Measurements from ENCODE around the gene CEP295NL. TPM values are rescaled to one million over a fixed set of nuclear protein-coding genes. Genes with fewer than 3 reads are reported as not detected.

CEP295NL gene
- total and polyA plus RNA-seq, 9 donors = 0.25 to 8.0 (median 4.4) TPM

DNA sequence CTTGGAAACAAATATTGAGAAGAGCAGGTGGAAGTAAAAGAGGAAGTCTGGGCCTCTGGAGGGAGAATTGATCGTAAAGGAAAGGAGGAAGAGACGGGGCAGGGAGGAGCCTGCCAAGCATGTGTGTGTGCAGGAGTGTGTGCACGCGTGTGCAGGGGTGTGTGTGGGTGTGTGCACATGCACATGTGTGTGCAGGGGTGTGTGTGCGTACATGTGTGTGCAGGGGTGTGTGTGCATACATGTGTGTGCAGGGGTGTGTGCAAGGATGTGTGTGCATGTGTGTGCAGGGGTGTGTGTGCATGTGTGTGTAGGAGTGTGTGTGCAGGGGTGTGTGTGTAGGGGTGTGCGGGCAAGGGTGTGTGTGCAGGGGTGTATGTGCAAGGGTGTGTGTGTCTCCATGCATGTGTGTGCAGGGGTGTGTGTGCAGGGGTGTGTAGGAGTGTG is 10.0 kb downstream of the CEP295NL start:
- DNase-seq = no peak
- Histone ChIP-seq H3K27me3 (no peaks in the 10 kb centered on the region), H3K36me3 (no peaks in the 10 kb centered on the region), H3K4me1 (ENCODE audit: insufficient read depth) (peaks cover 43% of the 10 kb centered on the region), H3K9me3 (no peaks in the 10 kb centered on the region), H3K4me3 (no peak overlapping the region), H3K27ac (no peak overlapping the region)
- TF ChIP-seq EP300 (IDR thresholded peaks at IDR 0.05) = no peak
- TF ChIP-seq, protein P1, sequence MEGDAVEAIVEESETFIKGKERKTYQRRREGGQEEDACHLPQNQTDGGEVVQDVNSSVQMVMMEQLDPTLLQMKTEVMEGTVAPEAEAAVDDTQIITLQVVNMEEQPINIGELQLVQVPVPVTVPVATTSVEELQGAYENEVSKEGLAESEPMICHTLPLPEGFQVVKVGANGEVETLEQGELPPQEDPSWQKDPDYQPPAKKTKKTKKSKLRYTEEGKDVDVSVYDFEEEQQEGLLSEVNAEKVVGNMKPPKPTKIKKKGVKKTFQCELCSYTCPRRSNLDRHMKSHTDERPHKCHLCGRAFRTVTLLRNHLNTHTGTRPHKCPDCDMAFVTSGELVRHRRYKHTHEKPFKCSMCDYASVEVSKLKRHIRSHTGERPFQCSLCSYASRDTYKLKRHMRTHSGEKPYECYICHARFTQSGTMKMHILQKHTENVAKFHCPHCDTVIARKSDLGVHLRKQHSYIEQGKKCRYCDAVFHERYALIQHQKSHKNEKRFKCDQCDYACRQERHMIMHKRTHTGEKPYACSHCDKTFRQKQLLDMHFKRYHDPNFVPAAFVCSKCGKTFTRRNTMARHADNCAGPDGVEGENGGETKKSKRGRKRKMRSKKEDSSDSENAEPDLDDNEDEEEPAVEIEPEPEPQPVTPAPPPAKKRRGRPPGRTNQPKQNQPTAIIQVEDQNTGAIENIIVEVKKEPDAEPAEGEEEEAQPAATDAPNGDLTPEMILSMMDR (IDR thresholded peaks at IDR 0.05) = no peak
- TF ChIP-seq POLR2A (IDR thresholded peaks at IDR 0.05) = no peak
- intact Hi-C loops (cut with DNase I) = no loop called here
- whole genome bisulfite sequencing, 3 donors = 78 to 81% (median 79%) methylated on average over 6 of the region's 6 CpGs

DNA sequence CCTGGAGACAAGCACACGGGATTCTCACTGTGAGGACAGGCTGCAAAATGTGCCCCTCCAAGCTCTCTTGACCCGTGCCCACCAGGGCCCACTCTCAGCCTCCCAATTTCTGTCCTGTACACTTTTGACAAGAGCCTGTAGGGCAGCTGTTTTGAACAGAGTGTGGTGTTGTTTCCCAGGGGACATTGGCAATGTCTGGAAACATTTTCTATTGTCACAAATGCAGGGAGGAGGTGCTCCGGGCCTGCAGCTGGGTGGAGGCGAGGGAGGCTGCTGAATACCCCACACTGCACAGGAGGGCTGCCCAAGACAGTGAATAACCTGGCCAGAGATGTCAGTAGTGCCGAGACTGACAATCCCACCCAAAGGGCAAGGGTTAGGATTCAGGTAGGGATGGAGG is 10.5 kb downstream of the CEP295NL start:
- intact Hi-C loops (cut with DNase I) = no loop called here
- no peak overlapping the region for H3K4me3 ChIP-seq
- H3K36me3 ChIP-seq = no peaks in the 10 kb centered on the region
- no peak for DNase-seq
- no peak overlapping the region for H3K27ac ChIP-seq
- WGBS, 3 donors = 48 to 62% (median 53%) methylated on average over 5 of the region's 5 CpGs
- TF ChIP-seq EP300 (IDR thresholded peaks at IDR 0.05) (no peak), POLR2A (IDR thresholded peaks at IDR 0.05) (no peak)
- TF ChIP-seq, protein P1 (IDR thresholded peaks at IDR 0.05) = no peak
- peaks cover 43% of the 10 kb centered on the region for H3K4me1 ChIP-seq (ENCODE audit: insufficient read depth)
- H3K9me3 ChIP-seq = no peaks in the 10 kb centered on the region
- no peaks in the 10 kb centered on the region for H3K27me3 ChIP-seq

DNA sequence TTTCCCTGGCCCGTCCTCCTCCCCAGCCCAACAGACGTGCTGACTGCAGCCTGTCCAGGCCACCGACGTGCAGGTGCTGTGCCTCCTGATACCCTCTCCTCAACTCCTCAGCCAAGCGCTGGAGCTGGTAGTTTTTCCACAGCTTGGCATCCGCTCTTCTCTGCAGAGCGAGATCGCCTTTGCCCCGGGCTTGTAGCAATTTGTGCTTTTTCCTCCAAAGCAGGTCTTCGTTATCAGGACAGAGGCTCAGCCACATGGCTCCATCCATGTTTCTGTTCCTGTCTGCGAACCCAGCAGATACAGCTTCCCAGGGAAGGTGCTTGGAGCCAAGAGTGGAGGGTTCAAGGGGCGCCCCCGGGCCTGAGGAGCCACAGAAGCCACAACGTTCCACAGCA is 10.9 kb downstream of the CEP295NL start:
- Histone ChIP-seq H3K9me3 (no peaks in the 10 kb centered on the region), H3K27me3 (no peaks in the 10 kb centered on the region), H3K27ac (peak overlapping the region in 1 of 2 donors; percentile 29), H3K36me3 (no peaks in the 10 kb centered on the region), H3K4me1 (ENCODE audit: insufficient read depth) (peaks cover 39% of the 10 kb centered on the region), H3K4me3 (no peak overlapping the region)
- intact Hi-C loops (cut with DNase I) = no loop called here
- DNase-seq = no peak
- WGBS, 3 donors = 39 to 62% (median 39%) methylated on average over 14 of the region's 14 CpGs
- TF ChIP-seq EP300 (IDR thresholded peaks at IDR 0.05) (no peak), POLR2A (IDR thresholded peaks at IDR 0.05) (no peak)
- TF ChIP-seq, protein P1 (IDR thresholded peaks at IDR 0.05) = no peak

DNA sequence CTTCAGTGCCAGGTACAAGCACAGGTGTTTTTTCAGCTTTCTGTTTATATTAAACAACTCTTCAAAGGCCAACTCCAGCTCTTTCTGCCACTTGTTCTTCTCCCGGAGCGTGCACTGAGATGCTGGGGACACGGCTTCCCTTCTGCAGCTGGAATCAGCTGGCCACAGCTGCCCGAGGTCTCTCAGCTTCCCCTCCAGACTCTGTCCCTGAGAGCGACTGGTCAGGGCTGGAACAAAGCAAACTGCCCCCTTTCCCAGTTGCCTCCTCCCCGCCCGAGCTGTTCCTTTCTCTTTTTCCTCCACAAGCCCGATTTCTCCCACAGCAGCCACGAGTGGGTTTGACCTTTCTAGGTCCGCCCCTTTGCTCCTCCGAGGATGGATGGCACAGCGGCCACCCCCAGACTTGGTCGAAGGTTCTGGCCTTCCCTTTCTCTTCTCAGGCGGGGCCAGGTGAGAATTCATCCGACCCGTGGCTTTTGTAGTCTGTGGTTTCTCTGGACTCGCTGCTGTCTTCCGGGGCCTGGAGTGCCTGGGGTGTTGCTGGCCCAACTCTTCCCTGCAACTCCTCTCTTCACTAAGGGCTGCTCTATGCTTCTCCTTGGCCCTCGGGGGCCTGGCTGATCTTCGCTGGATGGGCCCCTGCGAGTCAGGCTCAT is 11.5 kb downstream of the CEP295NL start:
- no peak for DNase-seq
- TF ChIP-seq, protein P1 (IDR thresholded peaks at IDR 0.05) = no peak
- no peak for TF ChIP-seq EP300 (IDR thresholded peaks at IDR 0.05)
- no peak for TF ChIP-seq POLR2A (IDR thresholded peaks at IDR 0.05)
- intact Hi-C loops (cut with DNase I) = no loop called here
- Histone ChIP-seq H3K36me3 (no peaks in the 10 kb centered on the region), H3K27me3 (no peaks in the 10 kb centered on the region), H3K9me3 (no peaks in the 10 kb centered on the region), H3K4me1 (ENCODE audit: insufficient read depth) (peaks cover 33% of the 10 kb centered on the region), H3K4me3 (no peak overlapping the region), H3K27ac (peak overlapping the region in 1 of 2 donors; percentile 29)
- 30 to 69% (median 51%) methylated on average over 21 of the region's 21 CpGs for WGBS, 3 donors
